ENCODE data around the gene TMEM203. TPM values are rescaled to one million over a fixed set of nuclear protein-coding genes. Genes with fewer than 3 reads are reported as not detected.
A peak's percentile ranks its signal among the peaks of the same experiment; 100 is the strongest.

Gene TMEM203
- total and polyA plus RNA-seq, 2 of the 13 experiments (the other 11 are each of a cell fraction or from before 2014, with no cell fraction given): 23.4 to 36.7 TPM

- TF ChIP-seq ZNF710 (CRISPR knock-in tag; IDR thresholded peaks at IDR 0.05; ENCODE audit: borderline replicate concordance) (0 out of 2 replicates have a peak, but pooled peaks have one; percentile 46), E2F1 (CRISPR knock-in tag; IDR thresholded peaks at IDR 0.05) (no peak), GTF2F1 (IDR thresholded peaks at IDR 0.05; ENCODE audit: low read length) (no peak), ZNF124 (CRISPR knock-in tag; IDR thresholded peaks at IDR 0.05) (no peak), TBX2 (CRISPR knock-in tag; IDR thresholded peaks at IDR 0.05; ENCODE audit: borderline replicate concordance) (no peak), MAFG (CRISPR knock-in tag; IDR thresholded peaks at IDR 0.05) (no peak), ARHGAP35 (CRISPR knock-in tag; IDR thresholded peaks at IDR 0.05; ENCODE audit: borderline replicate concordance) (no peak), KLF12 (CRISPR knock-in tag; IDR thresholded peaks at IDR 0.05; ENCODE audit: borderline replicate concordance) (no peak), GFI1 (CRISPR knock-in tag; IDR thresholded peaks at IDR 0.05; ENCODE audit: borderline replicate concordance) (no peak), ZNF616 (CRISPR knock-in tag; IDR thresholded peaks at IDR 0.05; ENCODE audit: low read depth) (0 out of 2 replicates have a peak, but pooled peaks have one; percentile 50), ARID4A (CRISPR knock-in tag; IDR thresholded peaks at IDR 0.05; ENCODE audit: borderline replicate concordance) (0 out of 2 replicates have a peak, but pooled peaks have one; percentile 18), ZNF337 (CRISPR knock-in tag; IDR thresholded peaks at IDR 0.05; ENCODE audit: borderline replicate concordance, low read depth) (no peak), ZNF687 (CRISPR knock-in tag; IDR thresholded peaks at IDR 0.05) (peak; percentile 60), CEBPB (IDR thresholded peaks at IDR 0.05; ENCODE audit: borderline replicate concordance, low read depth, low read length) (no peak), JARID2 (CRISPR knock-in tag; IDR thresholded peaks at IDR 0.05; ENCODE audit: insufficient replicate concordance) (no peak), SMARCC2 (IDR thresholded peaks at IDR 0.05) (no peak)
Observed at GRCh38 chr9:137162505-137163364, 42.7 kb downstream of the TMEM203 start (continued).
